OCI-LY7 (cell line): ENCODE results near the gene CORIN.

Experiments
- EZH2phosphoT487 ChIP-seq: fragments of 200-600 bp; sonication (generic); IDR thresholded peaks from 2 replicates; pipeline ENCODE4 v1.6.1; 2018; ENCODE audit warnings: low read depth, borderline replicate concordance, mild to moderate bottlenecking, mixed run types, antibody characterized with exemption, low read length, moderate library complexity, mixed read lengths
- TF ChIP-seq, protein P1 (sequence below): fragments of 200-600 bp; sonication (generic); conservative IDR thresholded peaks from 2 replicates; pipeline ENCODE4 v1.5.1; 2014; ENCODE audit warnings: mild to moderate bottlenecking, antibody characterized with exemption, low read length, moderate library complexity, mixed read lengths

DNA sequence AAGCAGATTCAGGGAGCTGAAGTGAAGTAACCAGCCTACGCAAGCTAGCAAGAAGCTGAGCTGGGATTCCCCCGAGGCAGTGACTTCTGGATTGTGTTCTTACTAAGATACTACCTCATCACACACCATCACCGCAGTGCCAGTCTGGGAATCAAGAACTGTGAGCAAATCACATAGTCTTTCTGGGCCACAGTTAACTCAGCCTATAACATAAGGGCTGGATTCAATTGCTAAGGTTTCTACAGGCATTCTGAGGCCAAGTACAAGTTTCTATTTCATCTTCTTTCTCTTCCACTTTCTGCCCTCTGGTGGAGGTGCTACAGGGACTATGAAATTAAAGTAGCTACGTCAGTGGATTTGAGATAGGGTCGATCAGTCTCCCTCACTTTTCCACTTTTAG lies 1.4 kb upstream of the CORIN start:
- TF ChIP-seq, protein P1, sequence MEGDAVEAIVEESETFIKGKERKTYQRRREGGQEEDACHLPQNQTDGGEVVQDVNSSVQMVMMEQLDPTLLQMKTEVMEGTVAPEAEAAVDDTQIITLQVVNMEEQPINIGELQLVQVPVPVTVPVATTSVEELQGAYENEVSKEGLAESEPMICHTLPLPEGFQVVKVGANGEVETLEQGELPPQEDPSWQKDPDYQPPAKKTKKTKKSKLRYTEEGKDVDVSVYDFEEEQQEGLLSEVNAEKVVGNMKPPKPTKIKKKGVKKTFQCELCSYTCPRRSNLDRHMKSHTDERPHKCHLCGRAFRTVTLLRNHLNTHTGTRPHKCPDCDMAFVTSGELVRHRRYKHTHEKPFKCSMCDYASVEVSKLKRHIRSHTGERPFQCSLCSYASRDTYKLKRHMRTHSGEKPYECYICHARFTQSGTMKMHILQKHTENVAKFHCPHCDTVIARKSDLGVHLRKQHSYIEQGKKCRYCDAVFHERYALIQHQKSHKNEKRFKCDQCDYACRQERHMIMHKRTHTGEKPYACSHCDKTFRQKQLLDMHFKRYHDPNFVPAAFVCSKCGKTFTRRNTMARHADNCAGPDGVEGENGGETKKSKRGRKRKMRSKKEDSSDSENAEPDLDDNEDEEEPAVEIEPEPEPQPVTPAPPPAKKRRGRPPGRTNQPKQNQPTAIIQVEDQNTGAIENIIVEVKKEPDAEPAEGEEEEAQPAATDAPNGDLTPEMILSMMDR: peak; percentile 64
- no peak for TF ChIP-seq EZH2phosphoT487
